Heart left ventricle (tissue), 13 donors: ENCODE results near the gene SDHAF3.

Experiments
- CTCF ChIP-seq, 12 donors: fragments of 200-600 bp; sonication (generic) in 4 of 12; IDR thresholded peaks; one replicate each; pipeline versions ENCODE4 v1.5.0 to v1.8.0; 2018 to 2022; ENCODE audit warnings: antibody characterized with exemption in 12 of 12, mild to moderate bottlenecking in 5 of 12
- POLR2A ChIP-seq, 2 donors: fragments of 450-650 bp; IDR thresholded peaks; one replicate each; pipeline ENCODE4 v1.6.1; 2017; ENCODE audit warnings: antibody characterized with exemption in 2 of 2, mild to moderate bottlenecking in 2 of 2, moderate library complexity in 2 of 2
- donor health status: ischemic (EF 13 %, LVEDD 7.1; RV severe dilation, severe dysfunction).
- donor health status: DM: no; HTN: yes; CAD: no.
- donor health status: DM: no; HTN: no; CAD: no.
- donor health status: ischemic (EF 25% LVEDD 6.9; RV normal size, moderate dysfunction).
- donor health status: ischemic (EF 25% LVEDD 5.7; RV mildly dilated, moderate dysfunction).
- donor health status: ischemic (EF 35%, LVEDD 5.7; RV mildly dilated, moderate dysfunction).
- donor health status: nonischemic (EF 11% LVEDD 7.7; RV severe dilation, severe dysfunction).
- donor health status: DM: yes; HTN: yes; CAD: no.
- donor health status: PGD.
- donor health status: ischemic (EF 29% LVEDD 5.4; RV normal size, mild dysfunction).
- donor health status: nonischemic (EF 23%, LVEDD 6.1; RV moderate dilation, normal function).

- no peak for TF ChIP-seq CTCF (IDR thresholded peaks at IDR 0.05)
- no peak for TF ChIP-seq POLR2A (IDR thresholded peaks at IDR 0.05)
Measured at GRCh38 chr7:97078023-97078969, 39.2 kb upstream of the SDHAF3 start.
